K562 (cell line): ENCODE data around the gene LIX1L. TPM values are rescaled to one million over a fixed set of nuclear protein-coding genes. Genes with fewer than 3 reads are reported as not detected.
A peak's percentile ranks its signal among the peaks of the same experiment; 100 is the strongest.

Experiments
- HBP1 ChIP-seq: fragments of 450-650 bp; formaldehyde crosslinking; IDR thresholded peaks from 2 replicates; pipeline ENCODE4 v1.4.0; 2022; ENCODE audit warnings: missing genetic modification characterization
- JUND ChIP-seq, 2 experiments: IDR thresholded peaks; 2 replicates in 1 of 2; 3 replicates in 1 of 2; pipeline ENCODE4 v1.6.1; 2011; ENCODE audit warnings: borderline replicate concordance in 2 of 2, low read depth in 2 of 2, low read length in 2 of 2, improper control_type of control experiment in 1 of 2, missing biosample characterization in 1 of 2, missing genetic modification characterization in 1 of 2, missing genetic modification reagents in 1 of 2
- KAT7 ChIP-seq: sonication (generic); formaldehyde crosslinking; IDR thresholded peaks from 2 replicates; pipeline ENCODE4 v1.8.0; 2022; ENCODE audit warnings: missing genetic modification reagents, mild to moderate bottlenecking, borderline replicate concordance
- NCOA1 ChIP-seq: fragments of 450-650 bp; IDR thresholded peaks from 2 replicates; pipeline ENCODE4 v1.6.1; 2016; ENCODE audit warnings: low read depth
- RAD21 ChIP-seq, 2 experiments: fragments of 250-450 bp in 1 of 2; fragments of 450-650 bp in 1 of 2; sonication (Bioruptor Pico) in 1 of 2; formaldehyde crosslinking in 1 of 2; IDR thresholded peaks in 1 of 2; conservative IDR thresholded peaks in 1 of 2; 2 replicates each; pipeline versions ENCODE4 v1.4.0 to v1.8.0; 2020 to 2022; ENCODE audit warnings: mild to moderate bottlenecking in 2 of 2, moderate library complexity in 1 of 2
- TAF1 ChIP-seq: IDR thresholded peaks from 2 replicates; pipeline ENCODE4 v1.6.1; 2011; ENCODE audit warnings: mild to moderate bottlenecking, low read length, moderate library complexity; ENCODE audit not compliant: insufficient read depth, control insufficient read depth, severe bottlenecking; ENCODE audit errors: extremely low read depth
- ZFP30 ChIP-seq: fragments of 250-450 bp; sonication (Bioruptor Pico); IDR thresholded peaks from 2 replicates; pipeline ENCODE4 v1.8.0; 2022; ENCODE audit warnings: moderate library complexity, mild to moderate bottlenecking, inconsistent platforms, borderline replicate concordance
- ZFX ChIP-seq: sonication (generic); formaldehyde crosslinking; IDR thresholded peaks from 2 replicates; pipeline ENCODE4 v1.8.0; 2022; ENCODE audit warnings: mild to moderate bottlenecking, missing genetic modification reagents, moderate library complexity
- ZNF384 ChIP-seq: IDR thresholded peaks from 2 replicates; pipeline ENCODE4 v1.6.1; 2012; ENCODE audit warnings: low read depth, low read length, improper control_type of control experiment
- ZNF518B ChIP-seq: fragments of 250-450 bp; sonication (Bioruptor Pico); IDR thresholded peaks from 2 replicates; pipeline ENCODE4 v1.5.0; 2021; ENCODE audit warnings: mild to moderate bottlenecking, moderate library complexity
- ZNF561 ChIP-seq: fragments of 450-650 bp; formaldehyde crosslinking; conservative IDR thresholded peaks from 2 replicates; pipeline ENCODE4 v1.4.0; 2020; ENCODE audit warnings: mild to moderate bottlenecking, moderate library complexity
- ZNF609 ChIP-seq: sonication (generic); formaldehyde crosslinking; IDR thresholded peaks from 2 replicates; pipeline ENCODE4 v1.8.1; 2023; ENCODE audit warnings: missing genetic modification reagents, mild to moderate bottlenecking, borderline replicate concordance
- ZNF668 ChIP-seq: fragments of 250-450 bp; sonication (Bioruptor Pico); IDR thresholded peaks from 2 replicates; pipeline ENCODE4 v1.8.0; 2022; ENCODE audit warnings: mild to moderate bottlenecking, inconsistent platforms
- polyA plus RNA-seq, 8 experiments: library from polyadenylated mRNA; depleted of rRNA in 4 of 8; stranded (reverse) in 5 of 8; unstranded in 3 of 8; fragments of >200 nt; fragmentation: Nextera tagmentation in 2 of 8; fragmentation: Illumina TruSeq in 1 of 8; extraction: Ambion mirVana in 2 of 8; extraction: Trizol in 1 of 8; gene quantifications; 2 replicates each; pipeline versions ENCODE4 v1.2.1 to v1.2.3, GENCODE V29; 2011 to 2014; ENCODE audit warnings: inconsistent platforms in 1 of 8, missing spikeins in 1 of 8
- total RNA-seq, 7 experiments: library from RNA; depleted of rRNA in 6 of 7; stranded (reverse); fragments of >200 nt in 6 of 7; fragmentation: Illumina TruSeq in 2 of 7; extraction: Trizol in 2 of 7; gene quantifications; 2 replicates each; pipeline versions ENCODE4 v1.2.1 to v1.2.3, GENCODE V29; 2011 to 2021; ENCODE audit warnings: low replicate concordance in 1 of 7
- TF ChIP-seq, protein P1 (sequence below): fragments of 250-450 bp; sonication (Bioruptor Pico); IDR thresholded peaks from 2 replicates; pipeline ENCODE4 v1.8.0; 2022; ENCODE audit warnings: moderate library complexity, mild to moderate bottlenecking, inconsistent platforms

The LIX1L gene
- total and polyA plus RNA-seq, 9 of the 15 experiments (the other 6 are each of a cell fraction or from before 2014, with no cell fraction given): 4.6 to 26.5 (median 12.5) TPM

DNA sequence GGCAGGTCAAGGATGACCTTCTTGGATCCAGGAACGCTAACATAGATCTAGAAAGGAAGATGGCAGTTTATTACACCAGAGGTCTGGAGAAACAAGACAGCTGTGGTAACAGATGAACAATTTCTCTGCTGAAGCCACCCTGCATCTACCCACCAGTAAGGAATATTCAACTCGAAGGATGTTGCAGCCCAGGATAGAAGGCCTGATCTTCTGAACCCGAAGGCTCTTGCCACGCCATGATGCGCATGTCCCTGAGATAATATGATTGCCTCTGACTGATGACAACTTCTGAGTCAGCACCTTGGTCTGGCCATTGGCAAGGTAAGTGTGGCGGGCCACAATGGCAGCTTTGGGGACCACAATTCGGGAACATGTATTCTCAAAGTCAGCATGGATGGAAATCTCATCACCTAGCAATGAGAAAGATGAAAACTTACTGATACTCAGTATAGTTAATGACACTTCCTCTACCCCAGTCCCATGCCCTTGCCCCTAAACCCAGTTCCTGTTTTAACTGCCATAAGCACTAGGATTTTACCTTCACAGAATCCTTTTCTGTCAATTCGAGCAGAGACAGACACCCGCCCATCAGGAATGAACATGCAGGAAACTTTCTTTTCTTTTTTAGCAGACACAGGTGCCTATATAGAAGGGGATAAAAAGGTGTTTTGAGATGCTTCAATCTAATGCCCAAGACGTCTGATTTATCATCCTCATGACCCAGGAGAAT is 36.7 kb upstream of the LIX1L start (continued):
- no peak for TF ChIP-seq ZNF609 (CRISPR knock-in tag)
- no peak for TF ChIP-seq ZNF518B (CRISPR knock-in tag)
- TF ChIP-seq TAF1: no peak
- TF ChIP-seq ZNF384: no peak
- TF ChIP-seq, protein P1, sequence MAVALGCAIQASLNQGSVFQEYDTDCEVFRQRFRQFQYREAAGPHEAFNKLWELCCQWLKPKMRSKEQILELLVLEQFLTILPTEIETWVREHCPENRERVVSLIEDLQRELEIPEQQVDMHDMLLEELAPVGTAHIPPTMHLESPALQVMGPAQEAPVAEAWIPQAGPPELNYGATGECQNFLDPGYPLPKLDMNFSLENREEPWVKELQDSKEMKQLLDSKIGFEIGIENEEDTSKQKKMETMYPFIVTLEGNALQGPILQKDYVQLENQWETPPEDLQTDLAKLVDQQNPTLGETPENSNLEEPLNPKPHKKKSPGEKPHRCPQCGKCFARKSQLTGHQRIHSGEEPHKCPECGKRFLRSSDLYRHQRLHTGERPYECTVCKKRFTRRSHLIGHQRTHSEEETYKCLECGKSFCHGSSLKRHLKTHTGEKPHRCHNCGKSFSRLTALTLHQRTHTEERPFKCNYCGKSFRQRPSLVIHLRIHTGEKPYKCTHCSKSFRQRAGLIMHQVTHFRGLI (CRISPR knock-in tag): no peak
- peak; percentile 49; the same call in 1 of the 2 replicates for TF ChIP-seq HBP1 (CRISPR knock-in tag)
- peak; percentile 64; the same call in 1 of the 2 replicates for TF ChIP-seq KAT7
- no peak for TF ChIP-seq ZNF561
- no peak for TF ChIP-seq RAD21 (CRISPR knock-in tag; conservative IDR thresholded peaks at IDR 0.05 in 1 of 2, IDR thresholded peaks at IDR 0.05 in 1 of 2)
- TF ChIP-seq JUND (IDR thresholded peaks at IDR 0.05; ENCODE audit: borderline replicate concordance, low read depth, low read length): peak; percentile 47
- peak; percentile 35; the same call in 1 of the 3 replicates for TF ChIP-seq JUND (tag; IDR thresholded peaks at IDR 0.05; ENCODE audit: borderline replicate concordance, low read depth, low read length)
- no peak for TF ChIP-seq ZFX (CRISPR knock-in tag)
- TF ChIP-seq ZNF668 (CRISPR knock-in tag): no peak
- no peak for TF ChIP-seq ZFP30 (CRISPR knock-in tag)
- TF ChIP-seq NCOA1: no peak
